ENCODE results near the gene SETD6.
"Not testable (repeated sequence)": the region's sequence is repeated elsewhere in the genome, so short reads cannot be mapped to it uniquely, and the experiment has no call there.

Gene SETD6

GRCh38 chr16:58563235-58563634, 47.9 kb downstream of the SETD6 start:
- Histone ChIP-seq H3K4me3 (ENCODE audit: low read depth, low read length) (no peak overlapping the region), H3K4me1 (ENCODE audit: control insufficient read depth, insufficient read depth, low read length) (no peaks in the 10 kb centered on the region), H3K36me3 (ENCODE audit: control insufficient read depth in 2 of 2, insufficient read depth in 1 of 2, low read length in 2 of 2) (peaks cover 65 to 92% of the 10 kb centered on the region in 2 experiments), H3K27ac (ENCODE audit: extremely low read depth, low read depth, low read length) (no peak overlapping the region), H3K9me3 (ENCODE audit: control insufficient read depth, insufficient read depth, low read depth, low read length) (no peaks in the 10 kb centered on the region)
- CTCF ChIA-PET = interaction anchor here (0.6 kb wide), 1 partner anchor 244 kb away, joined by 3 read pairs; no protein-coding TSS in a partner anchor
- TF ChIP-seq OVOL3 (tag by site-specific recombination; IDR thresholded peaks at IDR 0.05) (no peak), ZSCAN16 (tag by site-specific recombination; IDR thresholded peaks at IDR 0.05) (no peak), ZNF211 (tag by site-specific recombination; IDR thresholded peaks at IDR 0.05; ENCODE audit: low read depth) (no peak), ZNF549 (tag by site-specific recombination; IDR thresholded peaks at IDR 0.05) (no peak)
- POLR2A ChIA-PET = no interaction called here

GRCh38 chr16:58563775-58564174, 48.5 kb downstream of the SETD6 start:
- Histone ChIP-seq H3K9me3 (ENCODE audit: control insufficient read depth, insufficient read depth, low read depth, low read length) (no peaks in the 10 kb centered on the region), H3K4me1 (ENCODE audit: control insufficient read depth, insufficient read depth, low read length) (no peaks in the 10 kb centered on the region), H3K27ac (ENCODE audit: extremely low read depth, low read depth, low read length) (no peak overlapping the region), H3K4me3 (ENCODE audit: low read depth, low read length) (no peak overlapping the region), H3K36me3 (ENCODE audit: control insufficient read depth in 2 of 2, insufficient read depth in 1 of 2, low read length in 2 of 2) (peaks cover 69 to 89% of the 10 kb centered on the region in 2 experiments)
- POLR2A ChIA-PET = no interaction called here
- CTCF ChIA-PET = no interaction called here
- TF ChIP-seq ZNF654 (tag by site-specific recombination; IDR thresholded peaks at IDR 0.05; ENCODE audit: low read depth) = no peak
- peak; percentile 74 for TF ChIP-seq ZNF146 (tag by site-specific recombination; IDR thresholded peaks at IDR 0.05)
- TF ChIP-seq SALL2 (tag by site-specific recombination; IDR thresholded peaks at IDR 0.05; ENCODE audit: borderline replicate concordance) = no peak

GRCh38 chr16:58565697-58566096, 50.4 kb downstream of the SETD6 start:
- H3K36me3 ChIP-seq (ENCODE audit: control insufficient read depth in 2 of 2, insufficient read depth in 1 of 2, low read length in 2 of 2) = peaks cover 71 to 90% of the 10 kb centered on the region in 2 experiments
- POLR2A ChIA-PET = interaction anchor here (0.6 kb wide), 1 partner anchor 7 kb away, joined by 3 read pairs; no protein-coding TSS in a partner anchor
- H3K4me1 ChIP-seq (ENCODE audit: control insufficient read depth, insufficient read depth, low read length); H3K9me3 ChIP-seq (ENCODE audit: control insufficient read depth, insufficient read depth, low read depth, low read length); CTCF ChIA-PET; H3K27ac ChIP-seq (ENCODE audit: extremely low read depth, low read depth, low read length); H3K4me3 ChIP-seq (ENCODE audit: low read depth, low read length): not testable (repeated sequence)
